ENCODE data around the gene CNTNAP5. TPM values are rescaled to one million over a fixed set of nuclear protein-coding genes. Genes with fewer than 3 reads are reported as not detected.

Gene CNTNAP5
- total RNA-seq, 1 donor from 2014 or later, result 41.0 TPM

GRCh38 chr2:124063596-124063995 lies 38.5 kb downstream of the CNTNAP5 start:
- no peak for DNase-seq

- DNase-seq, result no peak
Measured at GRCh38 chr2:124065636-124066035, 40.5 kb downstream of the CNTNAP5 start.

DNA sequence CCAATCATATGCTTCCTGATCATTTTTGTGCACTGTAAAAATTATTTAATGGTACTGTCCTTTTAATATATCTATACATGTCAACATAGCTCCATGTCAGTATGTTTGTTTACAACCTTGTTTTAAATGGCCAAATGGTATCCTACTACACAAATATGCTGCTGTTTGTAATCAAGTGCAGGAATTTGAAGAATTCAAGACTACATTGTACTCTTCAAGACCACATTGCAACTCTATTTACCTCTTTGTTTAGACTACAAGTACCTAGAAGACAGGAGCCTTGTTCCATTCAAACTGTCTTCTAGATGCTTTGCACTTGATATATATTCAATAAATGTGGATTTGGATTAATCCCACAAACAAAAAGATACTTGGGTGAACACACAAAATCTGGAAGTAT lies 41.7 kb downstream of the CNTNAP5 start:
- no peak for DNase-seq

DNA sequence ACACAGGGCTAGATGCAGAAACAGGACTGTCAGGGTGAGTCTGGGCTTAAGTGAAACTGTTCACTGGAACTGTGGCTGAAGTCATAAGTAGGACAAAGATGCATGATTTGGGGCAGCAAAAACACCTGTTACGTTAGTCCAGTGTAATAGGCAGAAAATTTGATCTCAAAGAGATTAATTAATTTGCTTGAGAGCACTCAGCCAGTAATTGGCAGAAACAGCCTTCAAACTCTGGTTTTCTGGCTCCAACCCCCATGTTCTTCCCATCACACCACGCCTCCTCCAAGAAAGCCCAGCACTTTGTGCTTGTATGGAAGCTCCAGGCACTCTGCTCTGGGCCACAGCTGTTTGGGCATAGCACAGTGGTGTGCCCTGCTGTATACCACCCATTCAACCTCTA lies 54.0 kb downstream of the CNTNAP5 start:
- DNase-seq, result no peak

DNA sequence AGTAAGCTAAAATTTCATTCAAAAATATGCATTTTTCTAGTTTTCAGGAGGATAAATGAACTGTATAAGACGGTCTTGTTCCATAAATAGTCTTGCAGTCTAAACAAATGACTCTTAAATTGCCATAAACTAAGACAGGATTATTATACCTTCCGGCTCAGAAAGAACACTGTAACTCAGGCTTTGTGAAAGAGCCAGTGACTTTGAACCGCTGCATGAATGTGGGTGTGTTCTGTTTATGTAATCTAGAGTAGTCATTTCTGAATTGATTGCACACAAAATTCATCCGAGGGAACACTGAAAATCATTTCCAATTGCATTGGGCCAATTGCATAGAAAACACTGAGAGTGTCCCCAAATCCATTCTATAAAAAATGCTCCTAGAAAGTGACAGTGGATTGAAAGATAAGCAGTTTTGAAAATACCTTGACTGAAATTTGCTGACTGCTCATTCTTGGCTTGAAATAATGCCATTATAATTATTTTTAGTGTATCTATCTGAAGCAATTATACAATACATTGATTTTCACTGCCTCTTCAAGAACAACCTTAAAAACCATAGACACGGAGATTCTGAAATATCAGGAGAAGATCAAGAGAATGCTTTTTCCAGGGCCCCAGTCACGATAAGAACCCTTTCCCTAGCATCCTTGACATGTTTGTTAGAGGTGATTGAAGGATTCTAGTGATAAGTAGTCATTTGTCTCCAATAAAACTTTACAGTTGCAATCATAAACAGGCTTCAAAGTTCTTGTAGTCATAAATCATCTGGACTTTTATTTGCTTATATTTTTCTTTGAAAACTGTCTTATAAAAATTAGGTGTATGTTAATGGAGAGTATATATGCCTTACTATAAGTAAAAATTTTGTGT lies 55.4 kb downstream of the CNTNAP5 start:
- DNase-seq, result no peak

DNA sequence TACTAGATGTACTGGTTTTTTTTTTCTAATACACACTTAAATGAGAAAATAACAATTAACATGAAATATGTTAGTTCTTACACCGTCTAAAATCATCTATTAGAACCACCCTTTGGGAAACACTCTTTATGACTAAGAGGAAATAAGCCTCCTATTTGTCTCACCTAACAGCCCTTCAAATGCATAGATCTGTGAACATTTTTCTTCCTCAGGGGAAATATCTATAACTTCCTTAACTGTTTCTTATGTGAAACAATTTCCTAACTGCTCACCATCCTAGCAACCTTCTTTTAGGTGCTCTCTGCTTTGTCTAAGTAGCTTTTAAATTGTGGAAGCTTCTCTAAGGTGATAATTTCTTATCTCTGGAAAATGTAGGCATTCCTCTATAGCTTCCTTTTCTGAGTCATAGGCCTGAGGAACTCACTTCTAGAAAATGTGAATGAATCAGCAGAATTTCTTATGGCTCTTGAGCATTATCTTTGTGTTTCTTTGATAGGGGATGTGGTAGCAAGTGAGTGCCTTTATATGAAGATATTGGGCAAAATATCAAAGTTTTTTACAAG lies 56.1 kb downstream of the CNTNAP5 start:
- DNase-seq, result no peak

- DNase-seq, result no peak
Measured at GRCh38 chr2:124088616-124089015, 63.5 kb downstream of the CNTNAP5 start.

GRCh38 chr2:124091721-124092120 lies 66.6 kb downstream of the CNTNAP5 start:
- DNase-seq, result no peak

DNA sequence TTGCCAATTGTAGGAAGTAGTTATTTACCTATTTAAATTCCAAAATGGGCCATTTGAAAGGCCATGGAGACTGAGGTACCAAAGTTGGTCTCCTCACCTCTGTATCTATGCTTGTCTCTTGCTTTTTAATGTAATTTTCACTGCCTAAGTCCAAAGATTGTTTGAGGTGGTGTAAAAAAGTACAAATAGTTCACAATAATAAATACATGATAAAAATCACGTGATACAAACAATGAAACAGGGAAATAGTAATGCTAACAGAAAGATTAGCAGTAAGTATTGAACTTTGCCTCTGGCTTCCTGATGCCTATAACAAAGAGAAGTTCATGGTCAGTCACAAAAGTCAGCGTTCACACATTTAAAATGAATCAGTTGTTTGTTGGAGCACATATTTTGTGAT lies 67.6 kb downstream of the CNTNAP5 start:
- no peak for DNase-seq

- DNase-seq, result no peak
Measured at GRCh38 chr2:124104914-124105313, 79.8 kb downstream of the CNTNAP5 start.

- DNase-seq, result no peak
Measured at GRCh38 chr2:124112206-124112605, 87.1 kb downstream of the CNTNAP5 start.

GRCh38 chr2:124112966-124113365 lies 87.9 kb downstream of the CNTNAP5 start:
- DNase-seq, result no peak

- DNase-seq, result no peak
Measured at GRCh38 chr2:124120246-124120645, 95.2 kb downstream of the CNTNAP5 start.

DNA sequence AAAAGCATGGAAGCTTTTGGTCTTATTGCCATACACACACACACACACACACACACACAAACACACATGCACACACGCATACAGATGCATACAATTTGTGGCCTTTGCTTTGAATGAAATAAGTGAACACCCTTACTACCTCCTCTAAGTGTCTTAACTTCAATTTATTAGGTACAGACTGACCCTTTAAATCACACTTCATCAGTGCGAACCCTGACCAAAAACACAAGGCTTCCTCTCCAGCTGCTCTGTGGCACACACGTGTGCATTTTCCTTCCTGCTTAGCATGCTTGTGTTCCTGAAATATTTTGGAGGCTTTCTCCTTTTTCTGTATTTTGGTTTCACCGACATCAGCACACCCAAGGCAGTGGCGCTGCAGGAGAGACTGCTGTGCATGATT lies 96.0 kb downstream of the CNTNAP5 start:
- no peak for DNase-seq

DNA sequence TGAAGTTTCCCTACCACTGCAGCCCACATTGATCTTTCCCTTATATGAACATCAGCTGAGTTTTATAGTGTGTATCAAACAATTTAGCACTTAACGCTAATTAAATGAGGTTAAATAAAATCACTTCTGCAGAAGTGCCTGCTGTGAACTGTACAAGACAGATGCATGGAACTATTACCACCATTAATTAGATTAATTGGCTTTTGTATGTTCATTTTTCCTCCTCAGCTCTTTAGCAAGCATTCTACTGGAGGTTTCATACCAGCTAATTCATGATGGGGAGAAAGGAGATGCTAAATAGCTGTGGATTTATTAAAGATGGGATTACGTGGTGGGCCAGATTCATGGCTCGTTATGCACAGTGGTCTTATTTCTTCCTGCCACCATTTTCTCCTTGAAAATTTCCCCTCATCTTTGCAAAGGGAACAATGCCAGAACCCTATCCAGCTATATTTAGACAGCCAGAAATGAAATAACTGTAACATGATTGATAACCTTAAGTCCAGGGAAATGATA lies 96.7 kb downstream of the CNTNAP5 start:
- no peak for DNase-seq

GRCh38 chr2:124122340-124122739 lies 97.3 kb downstream of the CNTNAP5 start:
- no peak for DNase-seq

DNA sequence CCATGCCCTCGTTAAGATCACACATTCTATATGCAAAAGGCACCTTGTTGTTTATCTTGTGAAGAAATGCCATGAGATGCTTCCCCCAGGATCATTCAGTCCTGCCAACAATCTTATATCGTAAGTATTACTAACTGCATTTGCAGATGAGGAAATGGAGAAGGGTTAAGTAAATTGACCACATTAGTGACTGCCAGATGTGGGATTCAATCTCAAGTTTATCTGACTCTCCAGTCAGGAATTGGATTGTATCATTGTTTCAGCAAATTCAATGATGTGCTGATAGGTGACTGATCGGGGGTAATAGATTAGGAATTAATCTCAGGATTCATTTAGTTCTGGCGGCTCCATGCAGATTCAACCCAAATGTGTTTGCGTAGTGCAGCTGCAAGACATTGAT lies 106.2 kb downstream of the CNTNAP5 start:
- no peak for DNase-seq

GRCh38 chr2:124136110-124136509 lies 111.0 kb downstream of the CNTNAP5 start:
- DNase-seq, result no peak

- no peak for DNase-seq
Measured at GRCh38 chr2:124138076-124138475, 113.0 kb downstream of the CNTNAP5 start.

DNA sequence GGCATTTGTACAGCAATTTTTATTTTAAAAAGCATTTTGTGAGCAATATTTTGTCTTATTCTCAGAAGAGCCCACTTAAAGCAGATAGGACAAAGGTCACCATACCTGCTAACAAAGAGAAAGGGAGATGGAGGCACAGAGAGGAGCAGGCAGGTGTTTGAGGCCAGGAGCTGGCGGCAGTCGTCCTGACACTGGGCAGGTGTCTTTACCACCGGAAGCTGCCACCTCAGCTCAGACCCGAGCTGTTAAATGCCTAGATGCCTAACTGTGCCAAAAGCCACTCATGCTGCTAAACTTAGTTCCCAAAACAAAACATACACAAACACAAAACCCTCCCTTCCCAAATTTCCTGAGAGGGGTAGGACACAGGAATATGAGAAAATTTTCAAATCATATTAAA lies 120.9 kb downstream of the CNTNAP5 start:
- no peak for DNase-seq

DNA sequence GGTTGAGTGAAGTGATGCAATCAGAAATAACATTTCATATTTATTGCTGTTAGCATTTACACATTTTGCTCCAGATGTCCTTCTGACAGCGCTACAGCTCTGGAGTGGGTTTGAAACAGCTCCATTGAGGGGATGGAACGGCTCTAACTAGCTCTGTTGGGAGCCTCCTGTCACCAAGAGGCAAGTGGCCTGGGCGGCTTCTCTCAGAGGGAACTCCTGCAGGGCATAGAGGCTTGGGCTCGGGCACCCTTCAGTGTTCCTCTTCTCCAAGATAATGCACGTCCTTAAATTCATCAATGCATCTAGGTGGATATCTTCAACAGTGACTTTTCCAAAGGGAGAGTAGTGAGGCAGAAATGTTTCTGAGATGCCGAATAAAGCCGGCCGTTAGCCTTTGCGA lies 122.5 kb downstream of the CNTNAP5 start:
- no peak for DNase-seq

DNA sequence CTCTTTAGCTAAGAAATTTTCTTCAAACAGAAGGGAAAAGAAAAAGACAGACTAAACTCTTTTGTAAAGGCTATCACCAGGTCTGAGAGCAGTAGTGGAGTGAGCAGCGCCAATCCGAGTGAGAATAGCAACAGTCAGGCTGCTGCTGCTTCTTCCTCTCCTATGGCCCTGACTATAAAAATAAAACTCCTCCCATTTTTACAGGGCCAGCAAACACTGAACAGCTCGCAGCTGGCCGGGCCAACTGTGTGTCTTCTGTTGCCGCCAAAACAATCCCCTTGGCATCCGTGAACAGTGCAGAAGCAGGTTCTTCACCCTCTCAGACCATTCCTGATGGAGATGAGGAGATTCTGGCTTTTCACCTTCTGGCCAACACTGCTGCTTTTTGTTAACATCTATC lies 124.5 kb downstream of the CNTNAP5 start:
- no peak for DNase-seq

GRCh38 chr2:124151691-124152090 lies 126.6 kb downstream of the CNTNAP5 start:
- DNase-seq, result no peak

GRCh38 chr2:124153713-124154112 lies 128.6 kb downstream of the CNTNAP5 start:
- no peak for DNase-seq
